Smooth muscle cell (in vitro differentiated cells): ENCODE data around the gene STPG4. TPM values are rescaled to one million over a fixed set of nuclear protein-coding genes. Genes with fewer than 3 reads are reported as not detected.

Source experiments
- DNase-seq: peaks from one replicate; lab custom pipeline; 2025; ENCODE audit not compliant: unreplicated experiment; lab: John Stamatoyannopoulos, UW
- H2AFZ ChIP-seq: fragments of 200-600 bp; sonication (generic); 2 replicates; pipeline ENCODE4 v1.6.0; 2016; ENCODE audit warnings: antibody characterized with exemption, low read depth, mild to moderate bottlenecking
- H3F3A ChIP-seq: fragments of 200-600 bp; sonication (generic); 2 replicates; pipeline ENCODE4 v1.6.0; 2017; ENCODE audit warnings: antibody characterized with exemption, low read depth
- H3K27ac ChIP-seq: fragments of 200-600 bp; sonication (generic); 2 replicates; pipeline ENCODE4 v1.5.1; 2016; ENCODE audit warnings: low read depth, mild to moderate bottlenecking
- H3K27me3 ChIP-seq: fragments of 200-600 bp; sonication (generic); 2 replicates; pipeline ENCODE4 v1.6.1; 2016; ENCODE audit warnings: low read depth, mild to moderate bottlenecking
- H3K36me3 ChIP-seq: fragments of 200-600 bp; sonication (generic); 2 replicates; pipeline ENCODE4 v1.5.1; 2016; ENCODE audit warnings: low read depth
- H3K4me1 ChIP-seq: fragments of 200-600 bp; sonication (generic); 2 replicates; pipeline ENCODE4 v1.5.1; 2016; ENCODE audit warnings: low read depth
- H3K4me2 ChIP-seq: fragments of 200-600 bp; sonication (generic); 2 replicates; pipeline ENCODE4 v1.6.0; 2016; ENCODE audit warnings: mild to moderate bottlenecking
- H3K4me3 ChIP-seq: fragments of 200-600 bp; sonication (generic); 2 replicates; pipeline ENCODE4 v1.5.1; 2016; ENCODE audit warnings: mild to moderate bottlenecking
- H3K79me2 ChIP-seq: fragments of 200-600 bp; sonication (generic); 2 replicates; pipeline ENCODE4 v1.6.0; 2016; ENCODE audit warnings: low read depth, mild to moderate bottlenecking
- H3K9ac ChIP-seq: fragments of 200-600 bp; sonication (generic); 2 replicates; pipeline ENCODE4 v1.6.0; 2016; ENCODE audit warnings: low read depth
- H3K9me3 ChIP-seq: fragments of 200-600 bp; sonication (generic); replicated peaks from 2 replicates; pipeline ENCODE4 v1.5.1; 2016; ENCODE audit warnings: low read depth
- H4K20me1 ChIP-seq: fragments of 200-600 bp; sonication (generic); 2 replicates; pipeline ENCODE4 v1.6.0; 2016; ENCODE audit warnings: low read depth
- WGBS: methylation state at CpG from one replicate; pipeline ENCODE4 v1.1.7; 2016; ENCODE audit warnings: low lambda C conversion rate; 5-methylcytosine and 5-hydroxymethylcytosine counted together
- polyA plus RNA-seq: library from polyadenylated mRNA; unstranded; fragments of >200 nt; fragmentation: Nextera tagmentation; extraction: Ambion mirVana; gene quantifications from 2 replicates; pipeline ENCODE4 v1.2.1, GENCODE V29; 2016
- total RNA-seq: library from RNA; depleted of rRNA; stranded (reverse); fragments of >200 nt; gene quantifications from 2 replicates; pipeline ENCODE4 v1.2.3, GENCODE V29; 2014
- TF ChIP-seq, protein P1 (sequence below): fragments of 200-600 bp; sonication (generic); IDR thresholded peaks from 2 replicates; pipeline ENCODE4 v1.5.1; 2017; ENCODE audit warnings: borderline replicate concordance, mild to moderate bottlenecking, antibody characterized with exemption; ENCODE audit not compliant: insufficient read depth, poor library complexity, severe bottlenecking

STPG4 gene
- total and polyA plus RNA-seq, 2 experiments from 2014 or later: 0.54 TPM; not detected in 1

DNA sequence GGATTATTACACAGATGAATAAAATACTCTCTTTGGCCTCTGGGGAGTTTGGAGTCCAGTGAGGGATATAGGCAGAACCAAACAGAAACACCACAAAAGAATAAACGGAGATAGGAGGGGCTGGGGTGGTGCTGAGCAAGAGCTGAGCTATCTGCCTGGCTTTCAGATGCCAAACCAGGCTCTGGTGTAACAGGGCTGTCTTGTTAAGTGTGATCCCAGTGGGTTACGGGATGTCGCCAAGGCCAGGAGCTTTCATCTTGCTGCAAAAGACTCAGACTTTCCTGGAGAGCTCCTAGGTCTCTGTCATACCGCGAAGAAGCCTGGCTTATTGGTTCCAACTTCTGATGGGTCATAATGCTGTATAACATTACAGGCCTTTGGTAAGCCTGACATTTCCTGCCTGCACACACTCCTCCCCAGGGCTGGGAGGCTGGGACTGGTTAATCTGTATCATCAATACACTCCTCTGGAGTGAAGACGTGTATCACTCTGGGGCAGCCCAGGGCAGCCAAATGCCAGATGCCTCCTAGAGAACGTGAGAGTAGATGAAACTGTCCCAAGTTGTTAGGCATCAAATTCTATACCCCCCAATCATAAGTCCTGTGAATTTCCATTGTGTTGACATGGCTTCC, 60.5 kb downstream of the STPG4 start:
- Histone ChIP-seq H3K4me1 (peaks cover 3% of the 10 kb centered on the region), H2AFZ (no peak overlapping the region), H3K36me3 (no peaks in the 10 kb centered on the region), H3K9me3 (no peaks in the 10 kb centered on the region), H3K4me3 (no peak overlapping the region), H3F3A (peaks cover 7% of the 10 kb centered on the region), H3K27ac (peak overlapping the region; percentile 52), H3K79me2 (no peaks in the 10 kb centered on the region), H3K4me2 (peak overlapping the region; percentile 37), H3K9ac (no peak overlapping the region), H4K20me1 (no peaks in the 10 kb centered on the region), H3K27me3 (no peaks in the 10 kb centered on the region)
- 25% methylated on average over 7 of the region's 7 CpGs for WGBS
- no peak for DNase-seq
- TF ChIP-seq, protein P1, sequence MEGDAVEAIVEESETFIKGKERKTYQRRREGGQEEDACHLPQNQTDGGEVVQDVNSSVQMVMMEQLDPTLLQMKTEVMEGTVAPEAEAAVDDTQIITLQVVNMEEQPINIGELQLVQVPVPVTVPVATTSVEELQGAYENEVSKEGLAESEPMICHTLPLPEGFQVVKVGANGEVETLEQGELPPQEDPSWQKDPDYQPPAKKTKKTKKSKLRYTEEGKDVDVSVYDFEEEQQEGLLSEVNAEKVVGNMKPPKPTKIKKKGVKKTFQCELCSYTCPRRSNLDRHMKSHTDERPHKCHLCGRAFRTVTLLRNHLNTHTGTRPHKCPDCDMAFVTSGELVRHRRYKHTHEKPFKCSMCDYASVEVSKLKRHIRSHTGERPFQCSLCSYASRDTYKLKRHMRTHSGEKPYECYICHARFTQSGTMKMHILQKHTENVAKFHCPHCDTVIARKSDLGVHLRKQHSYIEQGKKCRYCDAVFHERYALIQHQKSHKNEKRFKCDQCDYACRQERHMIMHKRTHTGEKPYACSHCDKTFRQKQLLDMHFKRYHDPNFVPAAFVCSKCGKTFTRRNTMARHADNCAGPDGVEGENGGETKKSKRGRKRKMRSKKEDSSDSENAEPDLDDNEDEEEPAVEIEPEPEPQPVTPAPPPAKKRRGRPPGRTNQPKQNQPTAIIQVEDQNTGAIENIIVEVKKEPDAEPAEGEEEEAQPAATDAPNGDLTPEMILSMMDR: no peak

DNA sequence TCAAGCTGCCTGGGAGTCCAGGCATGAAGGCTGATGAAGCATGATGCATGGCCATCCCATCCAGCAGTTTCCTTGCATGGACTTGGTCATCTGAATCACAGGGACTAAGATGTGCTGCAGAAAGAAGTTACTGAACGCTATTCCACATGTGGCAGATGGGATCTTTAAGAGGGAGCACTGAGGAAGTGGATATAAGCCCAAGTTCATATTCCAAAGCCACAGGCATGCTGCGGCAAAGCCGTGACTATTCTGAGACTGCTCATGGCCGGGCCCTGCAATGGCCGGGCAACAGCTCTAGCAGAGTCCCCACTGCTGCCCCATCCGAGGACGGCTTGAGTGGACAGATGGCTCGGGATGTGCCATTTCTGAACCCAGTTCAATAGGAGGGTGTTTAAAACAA, 61.5 kb downstream of the STPG4 start:
- Histone ChIP-seq H3K79me2 (no peaks in the 10 kb centered on the region), H3K4me2 (peak overlapping the region; percentile 37), H3F3A (peaks cover 8% of the 10 kb centered on the region), H2AFZ (no peak overlapping the region), H3K9me3 (no peaks in the 10 kb centered on the region), H3K27ac (peak overlapping the region; percentile 52), H3K4me3 (no peak overlapping the region), H4K20me1 (no peaks in the 10 kb centered on the region), H3K27me3 (no peaks in the 10 kb centered on the region), H3K36me3 (no peaks in the 10 kb centered on the region), H3K4me1 (peaks cover 8% of the 10 kb centered on the region), H3K9ac (no peak overlapping the region)
- no peak for DNase-seq
- WGBS: 75% methylated on average over 8 of the region's 8 CpGs
- TF ChIP-seq, protein P1: no peak

DNA sequence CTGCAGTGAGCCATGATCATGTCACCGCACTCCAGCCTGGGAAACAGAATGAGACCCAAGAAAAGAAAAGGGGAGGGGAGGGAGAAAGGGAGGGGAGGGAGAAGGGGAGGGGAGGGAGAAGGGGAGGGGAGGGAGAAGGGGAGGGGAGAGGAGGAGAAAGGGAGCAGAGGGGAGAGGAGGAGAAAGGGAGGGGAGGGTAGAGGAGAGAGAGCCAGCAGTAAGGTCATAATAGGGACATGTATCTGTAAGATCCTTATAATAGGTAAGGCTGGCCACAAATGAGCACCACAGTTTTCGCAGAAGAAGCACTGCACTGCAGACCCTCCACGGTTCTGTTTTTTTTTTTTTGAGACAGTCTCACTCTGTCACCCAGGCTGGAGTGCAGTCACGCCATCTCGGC, 62.6 kb downstream of the STPG4 start:
- H2AFZ ChIP-seq: no peak overlapping the region
- H3K4me3 ChIP-seq: no peak overlapping the region
- WGBS: 95% methylated on average over 5 of the region's 5 CpGs
- no peaks in the 10 kb centered on the region for H4K20me1 ChIP-seq
- no peaks in the 10 kb centered on the region for H3K79me2 ChIP-seq
- no peaks in the 10 kb centered on the region for H3K36me3 ChIP-seq
- H3K4me2 ChIP-seq: no peak overlapping the region
- no peaks in the 10 kb centered on the region for H3K9me3 ChIP-seq
- H3F3A ChIP-seq: peaks cover 11% of the 10 kb centered on the region
- no peaks in the 10 kb centered on the region for H3K27me3 ChIP-seq
- TF ChIP-seq, protein P1: no peak
- no peak overlapping the region for H3K27ac ChIP-seq
- no peak for DNase-seq
- H3K9ac ChIP-seq: no peak overlapping the region
- peaks cover 10% of the 10 kb centered on the region for H3K4me1 ChIP-seq

DNA sequence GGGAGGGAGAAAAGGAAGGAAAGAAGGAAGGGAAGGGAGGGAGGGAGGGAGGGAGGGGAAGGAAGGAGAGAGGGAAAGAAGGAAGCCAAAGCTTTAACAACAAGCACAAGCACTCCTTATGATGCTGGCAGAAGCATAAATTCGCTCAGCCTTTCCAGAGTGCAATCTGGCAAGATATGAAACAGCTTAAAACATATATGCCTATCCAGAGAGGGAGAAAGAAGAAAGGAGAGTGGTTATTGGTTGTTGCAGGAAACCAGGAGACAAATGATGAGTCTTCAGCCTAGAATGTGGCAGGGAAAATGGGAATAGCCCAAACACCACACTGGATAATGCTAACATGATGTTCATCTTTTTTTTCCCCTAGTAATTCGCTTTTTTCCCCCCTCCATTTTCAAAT, 64.0 kb downstream of the STPG4 start:
- Histone ChIP-seq H3K9ac (no peak overlapping the region), H3K27ac (no peak overlapping the region), H3K36me3 (no peaks in the 10 kb centered on the region), H4K20me1 (no peaks in the 10 kb centered on the region), H2AFZ (no peak overlapping the region), H3K9me3 (no peaks in the 10 kb centered on the region), H3K4me1 (peaks cover 10% of the 10 kb centered on the region), H3K4me2 (no peak overlapping the region), H3K27me3 (no peaks in the 10 kb centered on the region), H3K79me2 (no peaks in the 10 kb centered on the region), H3F3A (peaks cover 18% of the 10 kb centered on the region), H3K4me3 (no peak overlapping the region)
- WGBS: 67% methylated on average over 2 of the region's 2 CpGs
- no peak for DNase-seq
- TF ChIP-seq, protein P1: no peak
